Activated CD4-positive, alpha-beta T cell treated with anti-CD3 and anti-CD28 coated beads, Interleukin-2, Interleukin-6, amounts not matched to agents 100 ng/mL and 50 ng/mL, durations not matched to agents 16 hours and 8 hours (primary cell): ENCODE data around the gene HNRNPDL.
"Not testable (repeated sequence)": the region's sequence is repeated elsewhere in the genome, so short reads cannot be mapped to it uniquely, and the experiment has no call there.

Source experiments
- DNase-seq: peaks from one replicate; pipeline ENCODE4 v3.0.0-alpha.2; 2020

The HNRNPDL gene

DNA sequence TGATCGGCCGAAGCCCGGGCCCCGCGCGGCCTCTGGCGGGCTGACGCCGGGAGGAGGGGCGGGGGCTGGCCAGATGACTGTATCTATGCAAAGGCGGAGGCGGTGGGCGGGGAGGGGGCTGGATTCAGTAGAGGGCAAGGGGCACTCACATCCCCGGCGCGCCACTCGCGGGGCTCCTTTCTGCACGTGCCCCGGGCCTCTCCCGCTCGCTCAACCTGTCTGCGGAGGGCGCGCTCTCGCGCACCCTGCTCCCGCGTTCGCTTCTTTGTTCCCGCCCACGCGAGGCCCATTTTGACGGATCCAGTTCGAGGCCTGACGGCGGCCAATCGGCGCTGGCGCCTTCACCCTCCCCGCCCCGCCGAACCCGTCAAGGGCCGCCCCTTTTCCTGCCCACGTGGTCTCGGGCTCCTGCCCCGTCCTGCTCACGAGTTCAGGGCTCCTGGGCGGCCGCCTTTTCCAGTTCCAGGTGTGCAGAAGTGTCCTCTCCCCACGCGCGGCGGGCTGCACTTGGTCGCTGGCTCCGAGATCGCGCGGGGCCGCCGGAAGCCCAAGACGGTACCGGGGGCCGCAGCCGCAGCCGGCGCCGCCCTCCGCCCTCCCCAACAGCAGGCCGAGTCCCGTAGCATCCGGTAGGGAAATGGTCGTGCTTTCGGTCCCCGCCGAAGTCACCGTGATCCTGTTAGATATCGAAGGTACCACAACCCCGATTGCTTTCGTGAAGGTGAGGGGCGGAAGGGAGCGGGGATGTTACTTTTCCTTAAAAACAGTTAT is at the start of gene HNRNPDL, which contains the start of gene ENOPH1:
TSS of gene HNRNPDL (minus strand) at position 270 of the 771 bp plus-strand sequence. CDS start 772 bp downstream, outside the sequence.
TSS of gene ENOPH1 (plus strand) at position 398 of the 771 bp plus-strand sequence. CDS start at position 638, 240 bp downstream.
- DNase-seq = peak; percentile 98

GRCh38 chr4:82479562-82479961 is 49.3 kb upstream of the HNRNPDL start:
- no peak for DNase-seq

DNA sequence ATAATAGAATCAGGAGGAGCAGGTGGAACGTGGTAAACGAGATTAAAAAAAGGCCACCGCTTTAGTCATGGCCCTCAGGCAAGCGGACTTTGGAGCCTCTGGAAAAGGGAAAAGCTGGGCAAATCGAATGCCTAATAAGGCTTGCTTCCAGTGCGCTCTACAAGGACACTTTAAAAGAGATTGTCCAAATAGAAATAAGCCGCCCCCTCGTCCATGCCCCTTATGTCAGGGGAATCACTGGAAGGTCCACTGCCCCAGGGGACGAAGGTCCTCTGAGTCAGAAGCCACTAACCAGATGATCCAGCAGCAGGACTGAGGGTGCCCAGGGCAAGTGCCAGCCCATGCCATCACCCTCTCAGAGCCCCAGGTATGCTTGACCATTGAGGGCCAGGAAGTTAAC is 47.2 kb upstream of the HNRNPDL start:
- DNase-seq = not testable (repeated sequence)

- DNase-seq = not testable (repeated sequence)
Observed at GRCh38 chr4:82475931-82476330, 45.7 kb upstream of the HNRNPDL start.

DNA sequence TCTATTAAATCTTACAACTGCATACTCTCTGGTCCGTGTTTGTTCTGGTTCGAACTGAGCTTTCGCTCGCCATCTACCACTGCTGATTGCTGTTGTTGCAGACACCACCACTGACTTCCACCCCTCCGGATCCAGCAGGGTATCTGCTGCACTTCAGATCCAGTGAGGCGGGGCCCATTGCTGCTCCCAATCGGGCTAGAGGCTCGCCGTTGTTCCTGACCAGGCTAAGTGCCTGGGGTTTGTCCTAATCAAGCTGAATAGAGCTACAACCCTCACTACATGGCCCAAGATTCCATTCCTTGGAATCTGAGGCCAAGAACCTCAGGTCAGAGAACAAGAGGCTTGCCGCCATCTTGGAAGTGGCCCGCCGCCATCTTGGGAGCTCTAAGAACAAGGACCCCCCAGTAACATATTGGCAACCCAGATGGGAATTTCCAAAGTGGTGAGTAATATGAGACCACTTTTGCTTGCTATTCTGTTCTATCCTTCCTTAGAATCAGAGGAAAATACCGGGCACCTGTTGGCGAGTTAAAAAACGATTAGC is 43.4 kb upstream of the HNRNPDL start:
- no peak for DNase-seq

DNA sequence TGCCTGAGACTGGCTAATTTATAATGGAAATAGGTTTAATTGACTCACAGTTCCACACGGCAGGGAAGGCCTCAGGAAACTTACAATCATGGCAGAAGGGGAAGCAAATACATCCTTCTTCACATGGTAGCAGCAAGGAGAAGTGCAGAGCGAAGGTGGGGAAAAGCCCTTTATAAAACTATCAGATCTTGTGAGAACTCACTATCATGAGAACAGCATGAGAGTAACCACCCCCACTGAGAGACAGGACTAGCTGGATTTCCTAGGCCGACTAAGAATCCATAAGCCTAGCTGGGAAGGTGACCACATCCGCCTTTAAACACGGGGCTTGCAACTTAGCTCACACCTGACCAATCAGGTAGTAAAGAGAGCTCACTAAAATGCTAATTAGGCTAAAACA is 42.8 kb upstream of the HNRNPDL start:
- not testable (repeated sequence) for DNase-seq

GRCh38 chr4:82469791-82470345 is 39.6 kb upstream of the HNRNPDL start:
- no peak for DNase-seq

DNA sequence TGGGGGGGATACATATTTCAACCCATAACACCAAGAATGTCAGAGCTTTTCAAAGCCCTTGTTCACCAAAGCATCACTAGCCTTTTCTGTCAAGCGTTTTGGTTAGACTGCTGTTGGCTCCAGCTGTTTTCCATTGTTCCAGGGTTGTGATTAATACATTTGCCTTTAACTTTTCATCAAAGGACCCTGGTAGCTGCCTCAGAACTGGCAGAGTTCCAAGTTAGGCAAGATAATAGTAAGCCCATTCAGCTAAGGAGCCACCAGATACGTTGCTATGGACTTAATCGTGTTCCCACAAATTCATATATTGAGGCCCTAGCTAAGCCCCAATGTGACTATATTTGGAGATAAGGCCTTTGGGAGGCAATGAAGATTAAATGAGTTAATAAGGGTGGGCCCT is 37.2 kb upstream of the HNRNPDL start:
- DNase-seq = no peak

- DNase-seq = no peak
Observed at GRCh38 chr4:82463221-82463620, 33.0 kb upstream of the HNRNPDL start.

DNA sequence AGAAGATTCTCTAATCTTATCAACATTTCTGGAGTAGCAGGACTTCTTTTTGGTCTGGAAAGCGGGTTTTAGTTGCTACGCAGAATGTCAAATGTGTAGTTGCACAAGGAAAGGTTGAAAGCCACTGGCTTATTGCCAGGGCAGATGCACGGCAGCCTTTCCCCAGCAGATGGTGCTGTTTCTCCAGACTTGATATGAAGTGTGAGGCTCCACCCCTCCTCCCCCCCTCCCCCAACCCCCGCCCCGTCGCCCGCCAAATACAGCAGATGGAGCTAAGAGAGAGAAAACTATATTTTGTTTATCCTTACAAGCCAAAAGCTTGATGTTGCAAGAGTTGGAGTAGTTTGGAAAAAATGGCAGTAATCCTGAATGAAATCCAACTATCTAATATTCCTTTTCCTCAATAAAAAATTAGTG is 32.2 kb upstream of the HNRNPDL start:
- peak; percentile 89 for DNase-seq

- DNase-seq = no peak
Observed at GRCh38 chr4:82461710-82462109, 31.4 kb upstream of the HNRNPDL start.

GRCh38 chr4:82458729-82459128 is 28.5 kb upstream of the HNRNPDL start:
- no peak for DNase-seq

DNA sequence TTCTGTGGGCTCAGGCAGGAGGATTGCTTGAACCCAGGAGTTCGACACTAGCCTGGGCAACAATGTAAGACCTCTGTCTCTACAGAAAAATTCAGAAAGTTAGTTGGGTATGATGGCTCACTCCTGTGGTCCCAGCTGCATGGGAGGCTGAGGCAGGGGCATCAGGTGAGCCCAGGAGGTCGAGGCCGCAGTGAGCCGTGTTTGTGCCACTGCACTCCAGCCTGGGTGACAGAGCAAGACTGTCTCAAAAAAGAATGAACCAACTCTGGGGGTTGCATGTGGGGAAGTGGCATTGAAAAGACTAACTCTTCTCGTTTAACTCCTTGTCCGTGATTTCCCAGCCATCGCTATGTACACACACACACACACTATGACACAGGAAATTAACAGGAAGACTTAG is 27.0 kb upstream of the HNRNPDL start:
- DNase-seq = no peak

DNA sequence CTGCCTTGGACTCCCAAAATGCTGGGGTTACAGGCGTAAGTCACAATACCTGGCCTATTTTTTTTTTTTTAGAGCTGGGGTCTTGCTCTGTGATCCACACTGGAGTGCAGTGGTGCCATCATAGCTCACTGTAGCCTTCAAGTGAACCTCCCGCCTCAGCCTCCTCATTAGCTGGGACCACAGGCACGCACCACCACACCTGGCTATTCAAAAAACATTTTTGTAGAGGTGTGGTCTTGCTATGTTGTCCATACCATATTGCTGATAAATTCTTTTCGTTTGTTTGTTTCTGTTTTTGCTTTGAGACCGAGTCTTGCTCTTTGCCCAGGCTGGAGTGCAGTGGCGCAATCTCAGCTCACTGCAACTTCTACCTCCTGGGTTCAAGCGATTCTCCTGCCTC is 21.8 kb upstream of the HNRNPDL start:
- DNase-seq = no peak

GRCh38 chr4:82450966-82451755 is 20.9 kb upstream of the HNRNPDL start:
- no peak for DNase-seq

DNA sequence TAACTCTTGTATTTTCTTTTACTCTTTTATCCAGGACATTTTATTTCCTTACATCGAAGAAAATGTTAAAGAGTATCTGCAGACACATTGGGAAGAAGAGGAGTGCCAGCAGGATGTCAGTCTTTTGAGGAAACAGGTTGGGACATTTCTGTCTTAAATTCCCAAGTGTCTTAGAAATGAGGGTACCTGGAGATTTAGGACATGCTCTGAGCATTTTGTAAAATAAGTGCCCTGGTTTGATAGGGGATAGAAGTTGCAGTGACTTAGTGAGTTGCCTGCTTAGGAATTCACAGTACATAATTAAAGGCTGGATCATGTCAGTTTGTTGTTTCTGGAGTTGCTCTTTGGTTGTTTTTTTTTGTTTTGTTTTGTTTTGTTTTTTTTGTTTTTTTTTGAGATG is 17.6 kb upstream of the HNRNPDL start:
- DNase-seq = no peak

DNA sequence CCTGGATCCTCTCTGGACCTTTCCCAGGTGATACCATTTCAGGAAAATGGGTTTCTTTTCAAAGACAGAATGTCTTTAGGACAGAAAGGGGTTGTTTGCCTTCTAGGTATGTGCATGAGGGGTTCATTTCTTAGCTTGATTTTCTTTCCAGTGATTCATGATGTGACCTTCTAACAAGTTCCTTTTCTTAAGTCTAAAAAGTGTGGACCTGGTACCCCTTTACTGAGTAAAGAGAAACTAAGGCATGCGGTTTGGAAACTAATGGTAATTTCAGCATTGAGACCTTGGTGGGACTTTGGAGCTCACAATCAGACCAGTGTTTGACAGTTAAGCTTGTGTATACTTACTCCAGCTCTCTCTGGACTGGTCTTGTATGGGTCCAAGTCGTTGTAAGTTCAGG is 8.8 kb upstream of the HNRNPDL start:
- DNase-seq = no peak

GRCh38 chr4:82437285-82438005 is 7.2 kb upstream of the HNRNPDL start:
- no peak for DNase-seq

GRCh38 chr4:82436780-82437179 is 6.5 kb upstream of the HNRNPDL start:
- no peak for DNase-seq

DNA sequence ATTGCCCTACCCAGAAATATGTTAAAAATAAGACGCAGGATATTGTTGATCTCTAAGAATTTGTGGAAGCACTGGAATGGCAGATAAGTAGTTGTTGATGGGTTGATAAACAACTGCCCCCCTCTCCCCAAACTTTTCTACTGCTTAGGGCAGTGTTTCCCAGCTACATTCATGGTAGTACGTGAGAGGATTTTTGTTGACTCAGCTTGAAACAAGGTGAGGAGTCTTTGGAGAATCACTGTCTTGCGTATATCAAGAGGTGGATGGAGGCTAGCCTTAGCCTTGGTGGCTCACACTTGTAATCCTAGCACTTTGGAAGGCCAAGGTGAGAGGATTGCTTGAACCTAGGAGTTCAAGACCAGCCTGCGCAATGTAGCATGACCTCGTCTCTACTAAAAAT is 5.9 kb upstream of the HNRNPDL start:
- no peak for DNase-seq

- no peak for DNase-seq
Observed at GRCh38 chr4:82434949-82435348, 4.7 kb upstream of the HNRNPDL start.

GRCh38 chr4:82433791-82434190 is 3.5 kb upstream of the HNRNPDL start:
- no peak for DNase-seq

GRCh38 chr4:82432596-82432995 is 2.3 kb upstream of the HNRNPDL start:
- no peak for DNase-seq
